ENCODE results near the gene CNOT3. TPM values are rescaled to one million over a fixed set of nuclear protein-coding genes. Genes with fewer than 3 reads are reported as not detected.

CNOT3 gene
- total and polyA plus RNA-seq, 9 of the 15 experiments (the other 6 are each of a cell fraction or from before 2014, with no cell fraction given), result 0.27 to 60.4 (median 9.9) TPM

- TF ChIP-seq POLR2H (tag; IDR thresholded peaks at IDR 0.05; ENCODE audit: low read depth) (peak; percentile 66; the same call in 1 of the 2 replicates), PHF8 (IDR thresholded peaks at IDR 0.05; ENCODE audit: borderline replicate concordance, low read length) (peak; percentile 79; the same call in 1 of the 2 replicates), NUFIP1 (IDR thresholded peaks at IDR 0.05; ENCODE audit: partially characterized antibody) (no peak), PML (IDR thresholded peaks at IDR 0.05; ENCODE audit: low read length) (peak; percentile 37; the same call in 1 of the 2 replicates), ZNF717 (CRISPR knock-in tag; IDR thresholded peaks at IDR 0.05) (no peak), SIN3A (IDR thresholded peaks at IDR 0.05; ENCODE audit: borderline replicate concordance in 2 of 2, control insufficient read depth in 1 of 2, low read depth in 2 of 2, low read length in 2 of 2) (peak in 1 of 2 experiments; percentile 1; a peak in 1 of 4 replicates), ZNF431 (CRISPR knock-in tag; IDR thresholded peaks at IDR 0.05) (peak; percentile 39; the same call in 1 of the 2 replicates), NFXL1 (CRISPR knock-in tag; IDR thresholded peaks at IDR 0.05) (no peak), CHD1 (IDR thresholded peaks at IDR 0.05; ENCODE audit: low read length) (peak; percentile 94), STAG1 (CRISPR knock-in tag; IDR thresholded peaks at IDR 0.05; ENCODE audit: borderline replicate concordance) (0 out of 2 replicates have a peak, but pooled peaks have one; percentile 26), RBM14 (IDR thresholded peaks at IDR 0.05; ENCODE audit: borderline replicate concordance, insufficient read depth, low read depth, low read length) (0 out of 2 replicates have a peak, but pooled peaks have one; percentile 50), POLR2G (IDR thresholded peaks at IDR 0.05; ENCODE audit: low read depth, low read length) (peak; percentile 91), MAFG (tag; conservative IDR thresholded peaks at IDR 0.05) (0 out of 2 replicates have a peak, but pooled peaks have one; percentile 57), ZNF696 (CRISPR knock-in tag; conservative IDR thresholded peaks at IDR 0.05) (no peak), CXXC5 (CRISPR knock-in tag; IDR thresholded peaks at IDR 0.05) (peak; percentile 37; the same call in 1 of the 2 replicates), MAFK (IDR thresholded peaks at IDR 0.05; ENCODE audit: low read length) (no peak), EP400 (IDR thresholded peaks at IDR 0.05) (peak; percentile 87), NFRKB (IDR thresholded peaks at IDR 0.05; ENCODE audit: low read depth) (peak; percentile 99), HCFC1 (IDR thresholded peaks at IDR 0.05; ENCODE audit: low read depth, low read length) (peak; percentile 43; the same call in 1 of the 2 replicates), L3MBTL2 (IDR thresholded peaks at IDR 0.05) (peak; percentile 85), CCNT2 (IDR thresholded peaks at IDR 0.05; ENCODE audit: borderline replicate concordance, extremely low read depth, insufficient read length, low read depth, low read length) (peak; percentile 45), MYC (IDR thresholded peaks at IDR 0.05; ENCODE audit: low read depth, low read length) (peak; percentile 45; the same call in 1 of the 2 replicates), MYC (CRISPR knock-in tag; IDR thresholded peaks at IDR 0.05; ENCODE audit: borderline replicate concordance, low read depth) (no peak), DACH1 (IDR thresholded peaks at IDR 0.05; ENCODE audit: partially characterized antibody) (no peak), PTTG1 (tag; IDR thresholded peaks at IDR 0.05; ENCODE audit: low read depth) (no peak)
- TF ChIP-seq, protein P1, sequence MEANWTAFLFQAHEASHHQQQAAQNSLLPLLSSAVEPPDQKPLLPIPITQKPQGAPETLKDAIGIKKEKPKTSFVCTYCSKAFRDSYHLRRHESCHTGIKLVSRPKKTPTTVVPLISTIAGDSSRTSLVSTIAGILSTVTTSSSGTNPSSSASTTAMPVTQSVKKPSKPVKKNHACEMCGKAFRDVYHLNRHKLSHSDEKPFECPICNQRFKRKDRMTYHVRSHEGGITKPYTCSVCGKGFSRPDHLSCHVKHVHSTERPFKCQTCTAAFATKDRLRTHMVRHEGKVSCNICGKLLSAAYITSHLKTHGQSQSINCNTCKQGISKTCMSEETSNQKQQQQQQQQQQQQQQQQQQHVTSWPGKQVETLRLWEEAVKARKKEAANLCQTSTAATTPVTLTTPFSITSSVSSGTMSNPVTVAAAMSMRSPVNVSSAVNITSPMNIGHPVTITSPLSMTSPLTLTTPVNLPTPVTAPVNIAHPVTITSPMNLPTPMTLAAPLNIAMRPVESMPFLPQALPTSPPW (CRISPR knock-in tag; IDR thresholded peaks at IDR 0.05), result peak; percentile 69
- TF ChIP-seq, protein P2, sequence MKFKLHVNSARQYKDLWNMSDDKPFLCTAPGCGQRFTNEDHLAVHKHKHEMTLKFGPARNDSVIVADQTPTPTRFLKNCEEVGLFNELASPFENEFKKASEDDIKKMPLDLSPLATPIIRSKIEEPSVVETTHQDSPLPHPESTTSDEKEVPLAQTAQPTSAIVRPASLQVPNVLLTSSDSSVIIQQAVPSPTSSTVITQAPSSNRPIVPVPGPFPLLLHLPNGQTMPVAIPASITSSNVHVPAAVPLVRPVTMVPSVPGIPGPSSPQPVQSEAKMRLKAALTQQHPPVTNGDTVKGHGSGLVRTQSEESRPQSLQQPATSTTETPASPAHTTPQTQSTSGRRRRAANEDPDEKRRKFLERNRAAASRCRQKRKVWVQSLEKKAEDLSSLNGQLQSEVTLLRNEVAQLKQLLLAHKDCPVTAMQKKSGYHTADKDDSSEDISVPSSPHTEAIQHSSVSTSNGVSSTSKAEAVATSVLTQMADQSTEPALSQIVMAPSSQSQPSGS (CRISPR knock-in tag; IDR thresholded peaks at IDR 0.05), result no peak
Observed at GRCh38 chr19:54137699-54138488, at the start of gene CNOT3 (continued).

Measured in K562 (cell line).